Measurements from ENCODE around the gene SNX11.
A peak's percentile ranks its signal among the peaks of the same experiment; 100 is the strongest.

DNA sequence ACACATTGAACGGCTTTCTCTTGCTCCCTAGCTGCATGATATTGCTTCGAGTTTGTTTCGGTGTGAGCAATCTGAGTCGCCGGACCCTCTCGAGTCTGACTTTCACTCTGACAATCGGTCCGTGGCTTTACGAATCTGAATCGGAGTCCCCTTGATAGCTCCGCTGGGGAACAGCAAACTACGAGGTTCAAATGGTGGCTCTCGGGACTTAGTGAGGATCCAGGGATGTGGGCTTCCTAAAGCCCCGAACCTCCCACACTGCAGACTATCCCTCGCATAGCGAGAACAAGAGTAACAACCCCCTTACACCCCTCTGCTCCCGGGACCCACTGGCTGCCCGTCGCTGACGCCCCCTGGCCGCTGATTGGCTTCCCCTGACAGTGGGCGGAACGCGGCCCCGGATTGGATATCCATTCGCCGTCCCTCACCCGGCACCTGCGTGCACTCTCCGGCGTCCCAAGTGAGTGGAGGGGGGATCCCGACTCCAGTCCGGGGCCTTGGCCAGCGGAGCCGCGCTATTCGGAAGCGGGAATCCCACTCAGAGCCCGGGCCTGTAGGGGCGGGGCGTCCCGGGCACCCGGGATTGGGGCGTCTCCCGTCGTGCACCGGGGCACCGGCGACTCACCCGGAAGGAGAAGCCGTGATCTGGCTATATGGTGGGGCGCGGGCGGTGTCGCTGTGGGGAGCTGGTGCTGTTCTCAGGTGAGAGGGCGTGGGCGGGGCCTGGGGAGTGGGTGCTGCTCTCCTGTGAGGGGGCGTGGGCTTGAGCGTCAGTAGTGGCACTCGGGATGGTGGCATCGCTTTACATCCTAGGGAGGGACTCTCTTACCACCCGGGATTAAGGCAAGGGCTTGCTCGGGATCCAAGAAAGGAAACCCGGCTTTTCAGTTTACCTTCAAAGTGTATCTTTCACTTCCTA is at the start of gene SNX11:
- TF ChIP-seq, protein P1, sequence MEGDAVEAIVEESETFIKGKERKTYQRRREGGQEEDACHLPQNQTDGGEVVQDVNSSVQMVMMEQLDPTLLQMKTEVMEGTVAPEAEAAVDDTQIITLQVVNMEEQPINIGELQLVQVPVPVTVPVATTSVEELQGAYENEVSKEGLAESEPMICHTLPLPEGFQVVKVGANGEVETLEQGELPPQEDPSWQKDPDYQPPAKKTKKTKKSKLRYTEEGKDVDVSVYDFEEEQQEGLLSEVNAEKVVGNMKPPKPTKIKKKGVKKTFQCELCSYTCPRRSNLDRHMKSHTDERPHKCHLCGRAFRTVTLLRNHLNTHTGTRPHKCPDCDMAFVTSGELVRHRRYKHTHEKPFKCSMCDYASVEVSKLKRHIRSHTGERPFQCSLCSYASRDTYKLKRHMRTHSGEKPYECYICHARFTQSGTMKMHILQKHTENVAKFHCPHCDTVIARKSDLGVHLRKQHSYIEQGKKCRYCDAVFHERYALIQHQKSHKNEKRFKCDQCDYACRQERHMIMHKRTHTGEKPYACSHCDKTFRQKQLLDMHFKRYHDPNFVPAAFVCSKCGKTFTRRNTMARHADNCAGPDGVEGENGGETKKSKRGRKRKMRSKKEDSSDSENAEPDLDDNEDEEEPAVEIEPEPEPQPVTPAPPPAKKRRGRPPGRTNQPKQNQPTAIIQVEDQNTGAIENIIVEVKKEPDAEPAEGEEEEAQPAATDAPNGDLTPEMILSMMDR (IDR thresholded peaks at IDR 0.05), result peak; percentile 3 to 7 (median 5)
- peak; percentile 22 to 64 for TF ChIP-seq POLR2A (IDR thresholded peaks at IDR 0.05)
